ENCODE results near the gene SVBP. TPM values are rescaled to one million over a fixed set of nuclear protein-coding genes. Genes with fewer than 3 reads are reported as not detected.

SVBP gene
- total RNA-seq, 2 donors from 2014 or later = 14.0 to 22.9 TPM

DNA sequence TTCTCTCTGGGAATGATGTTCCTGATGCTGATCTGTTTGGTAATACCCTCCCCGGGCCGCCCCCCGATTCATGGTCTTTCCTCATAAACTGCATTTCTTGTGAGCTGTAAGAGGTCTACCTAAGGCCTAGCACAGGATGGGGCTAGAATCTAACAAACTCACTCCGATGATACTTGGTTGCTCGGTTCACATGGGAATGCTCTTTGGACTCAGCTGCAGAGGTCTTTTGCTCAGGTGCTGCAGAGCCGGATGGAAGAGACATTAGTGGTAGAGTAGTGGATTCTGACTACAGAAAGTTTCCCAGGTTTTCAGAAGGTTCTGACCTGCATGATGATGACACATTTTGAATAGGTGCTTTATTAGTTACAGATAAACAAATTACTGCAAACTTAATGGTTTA is 40.7 kb downstream of the SVBP start:
- no peak overlapping the region for H3K4me3 ChIP-seq
- intact Hi-C loops (cut with DNase I) = loop anchor here (5.0 kb wide), 1 partner anchor 296 kb away; no protein-coding TSS in a partner anchor
- H3K27ac ChIP-seq = no peak overlapping the region
- peaks cover 3% of the 10 kb centered on the region for H3K36me3 ChIP-seq
- no peak for DNase-seq
- no peak overlapping the region for H3K9ac ChIP-seq (ENCODE audit: low read depth in 2 of 2, low read length in 2 of 2)
- TF ChIP-seq, protein P1, sequence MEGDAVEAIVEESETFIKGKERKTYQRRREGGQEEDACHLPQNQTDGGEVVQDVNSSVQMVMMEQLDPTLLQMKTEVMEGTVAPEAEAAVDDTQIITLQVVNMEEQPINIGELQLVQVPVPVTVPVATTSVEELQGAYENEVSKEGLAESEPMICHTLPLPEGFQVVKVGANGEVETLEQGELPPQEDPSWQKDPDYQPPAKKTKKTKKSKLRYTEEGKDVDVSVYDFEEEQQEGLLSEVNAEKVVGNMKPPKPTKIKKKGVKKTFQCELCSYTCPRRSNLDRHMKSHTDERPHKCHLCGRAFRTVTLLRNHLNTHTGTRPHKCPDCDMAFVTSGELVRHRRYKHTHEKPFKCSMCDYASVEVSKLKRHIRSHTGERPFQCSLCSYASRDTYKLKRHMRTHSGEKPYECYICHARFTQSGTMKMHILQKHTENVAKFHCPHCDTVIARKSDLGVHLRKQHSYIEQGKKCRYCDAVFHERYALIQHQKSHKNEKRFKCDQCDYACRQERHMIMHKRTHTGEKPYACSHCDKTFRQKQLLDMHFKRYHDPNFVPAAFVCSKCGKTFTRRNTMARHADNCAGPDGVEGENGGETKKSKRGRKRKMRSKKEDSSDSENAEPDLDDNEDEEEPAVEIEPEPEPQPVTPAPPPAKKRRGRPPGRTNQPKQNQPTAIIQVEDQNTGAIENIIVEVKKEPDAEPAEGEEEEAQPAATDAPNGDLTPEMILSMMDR (IDR thresholded peaks at IDR 0.05) = no peak
- no peaks in the 10 kb centered on the region for H3K9me3 ChIP-seq
- H3K27me3 ChIP-seq = no peaks in the 10 kb centered on the region
- H3K4me1 ChIP-seq = no peaks in the 10 kb centered on the region

DNA sequence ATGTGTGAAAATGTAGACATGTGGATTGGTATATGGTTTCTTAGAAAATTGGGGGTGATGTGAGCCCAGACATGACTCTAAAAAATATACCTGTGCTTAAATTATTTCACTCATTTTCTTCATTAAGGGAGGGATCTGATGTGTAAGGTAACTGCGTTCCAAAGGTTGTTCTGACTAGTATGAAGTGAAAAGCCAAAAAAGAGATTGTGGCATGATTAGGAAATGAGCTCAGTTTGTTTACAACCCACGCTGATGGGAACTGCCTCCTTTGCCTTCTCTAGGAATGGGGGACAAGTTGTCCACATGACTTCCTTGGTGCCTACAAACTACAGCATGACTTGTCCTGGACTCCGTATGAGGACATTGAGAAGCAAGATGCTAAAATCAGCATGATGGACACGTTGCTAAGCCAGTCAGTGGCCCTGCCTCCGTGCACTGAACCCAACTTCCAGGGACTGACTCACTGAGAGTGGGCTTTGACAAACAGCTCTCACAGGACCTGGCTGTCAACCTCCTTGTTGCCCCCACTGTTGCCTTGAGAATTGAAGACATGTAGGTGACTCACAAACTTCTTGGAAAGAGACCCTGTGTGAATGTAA is 42.2 kb downstream of the SVBP start:
- no peak overlapping the region for H3K9ac ChIP-seq (ENCODE audit: low read depth in 2 of 2, low read length in 2 of 2)
- peaks cover 3% of the 10 kb centered on the region for H3K36me3 ChIP-seq
- H3K9me3 ChIP-seq = no peaks in the 10 kb centered on the region
- no peak for DNase-seq
- intact Hi-C loops (cut with DNase I) = loop anchor here (5.0 kb wide), 1 partner anchor 297 kb away; no protein-coding TSS in a partner anchor
- H3K4me3 ChIP-seq = no peak overlapping the region
- H3K27me3 ChIP-seq = no peaks in the 10 kb centered on the region
- no peak overlapping the region for H3K27ac ChIP-seq
- TF ChIP-seq, protein P1 (IDR thresholded peaks at IDR 0.05) = no peak
- H3K4me1 ChIP-seq = no peaks in the 10 kb centered on the region

DNA sequence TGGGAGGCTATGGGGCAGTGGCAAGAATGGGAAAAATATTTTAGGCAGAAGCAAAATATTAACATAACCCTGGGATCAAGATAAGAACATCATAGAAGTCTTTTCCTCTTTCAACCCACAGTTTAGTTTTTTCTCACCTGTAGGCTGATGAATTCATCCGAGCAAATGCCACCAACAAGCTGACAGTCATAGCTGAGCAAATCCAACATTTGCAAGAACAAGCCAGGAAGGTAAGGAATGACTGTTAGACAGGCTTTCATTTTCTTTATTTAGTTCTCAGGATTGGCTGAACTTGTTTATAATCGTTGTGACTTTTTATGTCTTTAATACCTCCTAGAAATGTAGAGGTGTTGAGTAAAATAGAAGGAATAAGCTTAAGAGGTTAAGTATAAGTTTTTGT is 43.8 kb downstream of the SVBP start:
- Histone ChIP-seq H3K36me3 (peaks cover 3% of the 10 kb centered on the region), H3K9ac (ENCODE audit: low read depth in 2 of 2, low read length in 2 of 2) (no peak overlapping the region), H3K4me3 (no peak overlapping the region), H3K9me3 (no peaks in the 10 kb centered on the region), H3K27ac (no peak overlapping the region), H3K27me3 (no peaks in the 10 kb centered on the region), H3K4me1 (no peaks in the 10 kb centered on the region)
- TF ChIP-seq, protein P1 (IDR thresholded peaks at IDR 0.05) = no peak
- DNase-seq = no peak
- intact Hi-C loops (cut with DNase I) = no loop called here

DNA sequence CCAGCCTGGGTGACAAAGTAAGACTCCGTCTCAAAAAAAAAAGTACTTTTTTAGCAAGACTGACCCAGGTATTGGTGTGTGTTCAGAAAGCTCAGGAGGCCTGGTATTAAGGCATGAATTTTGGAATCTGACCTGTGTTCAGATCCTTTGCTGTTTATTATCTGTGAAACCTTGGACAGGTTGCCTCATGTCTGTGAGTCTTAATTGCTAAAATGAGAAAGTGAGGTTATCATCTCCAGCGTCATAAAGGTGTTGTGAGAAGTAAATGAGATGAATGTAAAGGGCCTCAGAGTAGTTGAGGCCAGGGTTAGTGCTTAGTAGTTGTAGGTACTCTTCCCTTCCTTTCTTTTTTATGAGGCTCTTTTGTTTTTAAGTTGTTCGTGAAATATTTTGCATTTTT is 47.4 kb downstream of the SVBP start:
- H3K36me3 ChIP-seq = no peaks in the 10 kb centered on the region
- DNase-seq = no peak
- no peak overlapping the region for H3K4me3 ChIP-seq
- H3K4me1 ChIP-seq = no peaks in the 10 kb centered on the region
- H3K27ac ChIP-seq = no peak overlapping the region
- intact Hi-C loops (cut with DNase I) = loop anchor here (5.0 kb wide), 1 partner anchor 47 kb away; the partner anchor contains the start of genes ERMAP and SVBP
- TF ChIP-seq, protein P1 (IDR thresholded peaks at IDR 0.05) = no peak
- H3K9me3 ChIP-seq = no peaks in the 10 kb centered on the region
- H3K9ac ChIP-seq (ENCODE audit: low read depth in 2 of 2, low read length in 2 of 2) = no peak overlapping the region
- H3K27me3 ChIP-seq = no peaks in the 10 kb centered on the region

DNA sequence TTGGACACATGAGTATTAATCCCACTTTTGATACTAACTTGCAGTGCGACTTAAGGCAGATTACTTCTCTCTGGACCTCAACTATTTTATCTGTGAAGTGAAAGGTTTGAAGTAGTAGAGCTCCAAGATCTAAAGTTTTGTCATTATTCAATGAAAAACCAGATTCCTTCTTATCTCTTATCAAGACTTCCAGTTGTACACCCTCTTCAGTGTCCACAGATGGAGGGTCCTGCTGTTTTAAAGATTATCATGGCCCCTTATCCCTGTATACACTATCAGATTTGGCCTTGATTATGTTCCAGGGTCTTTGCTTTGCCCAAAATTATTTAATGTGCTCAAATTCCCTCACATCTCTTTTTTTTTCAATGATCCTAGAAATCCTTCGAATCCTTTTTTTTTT is 49.0 kb downstream of the SVBP start:
- Histone ChIP-seq H3K4me1 (no peaks in the 10 kb centered on the region), H3K9ac (ENCODE audit: low read depth in 2 of 2, low read length in 2 of 2) (no peak overlapping the region), H3K27me3 (no peaks in the 10 kb centered on the region), H3K36me3 (no peaks in the 10 kb centered on the region), H3K27ac (no peak overlapping the region), H3K4me3 (peak overlapping the region; percentile 99), H3K9me3 (no peaks in the 10 kb centered on the region)
- TF ChIP-seq, protein P1 (IDR thresholded peaks at IDR 0.05) = no peak
- intact Hi-C loops (cut with DNase I) = loop anchor here (5.0 kb wide), 1 partner anchor 49 kb away; the partner anchor contains the start of genes ERMAP and SVBP
- DNase-seq = no peak

Measured in colonic mucosa (tissue), 4 donors.